ENCODE measurements around the gene MED26.

MED26 gene

GRCh38 chr19:16584248-16585093, 43.5 kb downstream of the MED26 start:
- TF ChIP-seq CTCF (conservative IDR thresholded peaks at IDR 0.05), result no peak
- peak overlapping the region; percentile 86 for H3K27ac ChIP-seq

GRCh38 chr19:16582486-16583261, 45.3 kb downstream of the MED26 start:
- TF ChIP-seq CTCF (conservative IDR thresholded peaks at IDR 0.05), result no peak
- H3K27ac ChIP-seq, result peak overlapping the region; percentile 86

GRCh38 chr19:16581971-16582343, 46.0 kb downstream of the MED26 start:
- peak overlapping the region; percentile 86 for H3K27ac ChIP-seq
- TF ChIP-seq CTCF (conservative IDR thresholded peaks at IDR 0.05), result no peak

GRCh38 chr19:16581145-16581970, 46.6 kb downstream of the MED26 start:
- TF ChIP-seq CTCF (conservative IDR thresholded peaks at IDR 0.05), result no peak
- peak overlapping the region; percentile 86 for H3K27ac ChIP-seq

- H3K27ac ChIP-seq, result peak overlapping the region; percentile 86; the same call in 1 of the 2 replicates
- TF ChIP-seq CTCF (conservative IDR thresholded peaks at IDR 0.05), result no peak
Measured at GRCh38 chr19:16579381-16579780, 48.6 kb downstream of the MED26 start.

GRCh38 chr19:16577531-16577985, 50.4 kb downstream of the MED26 start:
- TF ChIP-seq CTCF (conservative IDR thresholded peaks at IDR 0.05), result no peak
- no peak overlapping the region for H3K27ac ChIP-seq
